ENCODE data around the gene B4GALT3. TPM values are rescaled to one million over a fixed set of nuclear protein-coding genes. Genes with fewer than 3 reads are reported as not detected.
A peak's percentile ranks its signal among the peaks of the same experiment; 100 is the strongest.

Gene B4GALT3
- total and polyA plus RNA-seq, 9 of the 15 experiments (the other 6 are each of a cell fraction or from before 2014, with no cell fraction given): 31.2 to 103 (median 46.1) TPM

- peak within 1 kb of the TSS; percentile 76 to 93 for H3K9ac ChIP-seq (ENCODE audit: insufficient read depth in 1 of 2, low read depth in 2 of 2, low read length in 2 of 2)
- H3K36me3 ChIP-seq (ENCODE audit: control insufficient read depth, insufficient read depth, low read length): peaks cover 32% of the 10 kb centered on the region
- H3K27me3 ChIP-seq (ENCODE audit: control insufficient read depth in 2 of 2, insufficient read depth in 2 of 2, low read length in 2 of 2): no peaks in the 10 kb centered on the region
- no peaks in the 10 kb centered on the region for H3K9me1 ChIP-seq (ENCODE audit: control insufficient read depth, insufficient read depth, low read length)
- H3K27ac ChIP-seq (ENCODE audit: extremely low read depth, low read depth, low read length): peak within 1 kb of the TSS; percentile 79
- FAIRE-seq: peak; percentile 99
- no peaks in the 10 kb centered on the region for H3K9me3 ChIP-seq (replicated peaks; ENCODE audit: control insufficient read depth, insufficient read depth, low read depth, low read length)
- peak within 1 kb of the TSS; percentile 70 for H3K4me3 ChIP-seq
- CTCF ChIA-PET (ENCODE audit: low intra/inter-chr PET ratio): interaction anchor here (0.6 to 1.3 kb wide), 5 partner anchors 17 to 539 kb away, joined by 3 to 8 read pairs (median 3); no protein-coding TSS in a partner anchor
- peak; percentile 95 for ATAC-seq
- no peaks in the 10 kb centered on the region for H4K20me1 ChIP-seq (replicated peaks; ENCODE audit: control insufficient read depth, insufficient read depth, low read length)
- BruUV-seq (replicated peaks): no TSS peak
- peak within 1 kb of the TSS; percentile 99 for H2AFZ ChIP-seq (ENCODE audit: low read depth, low read length)
- intact Hi-C loops (cut with micrococcal nuclease): loop anchor here (1.0 to 5.0 kb wide), 7 partner anchors 15 to 157 kb away; partner anchors contain the start of genes B4GALT3 and CFAP126
- H3K4me2 ChIP-seq (ENCODE audit: insufficient read depth, low read length): peak within 1 kb of the TSS; percentile 97
- POLR2A ChIA-PET: interaction anchor here (0.7 to 2.1 kb wide), 18 partner anchors 10 to 686 kb away, joined by 3 to 9 read pairs (median 4); partner anchors contain the start of genes NDUFS2 and SDHC
- H3K79me2 ChIP-seq (ENCODE audit: control insufficient read depth, insufficient read depth, low read length): peaks cover 19% of the 10 kb centered on the region
- peaks cover 15 to 17% of the 10 kb centered on the region in 2 experiments; a peak in 3 of 5 replicates for H3K4me1 ChIP-seq (replicated peaks in 1 of 2; ENCODE audit: control insufficient read depth in 2 of 2, insufficient read depth in 2 of 2, low read length in 2 of 2)
- in situ Hi-C loops (cut with MboI): loop anchor here (5.0 kb wide), 1 partner anchor 157 kb away; no protein-coding TSS in a partner anchor
- peak; percentile 93 to 98 (median 95) for DNase-seq (ENCODE audit: extremely low read depth in 1 of 4, low spot score in 3 of 4)
- 4% methylated on average over 15 of the region's 16 CpGs for WGBS (ENCODE audit: insufficient coverage, low coverage, missing lambda C conversion rate)
- TF ChIP-seq ZNF217 (CRISPR knock-in tag; IDR thresholded peaks at IDR 0.05) (no peak), CAMTA2 (CRISPR knock-in tag; conservative IDR thresholded peaks at IDR 0.05) (no peak), RHOXF2B (CRISPR knock-in tag; conservative IDR thresholded peaks at IDR 0.05) (no peak), ASH1L (IDR thresholded peaks at IDR 0.05; ENCODE audit: borderline replicate concordance, low read depth, partially characterized antibody) (peak; percentile 89), ZNF232 (CRISPR knock-in tag; IDR thresholded peaks at IDR 0.05) (no peak), HDAC1 (IDR thresholded peaks at IDR 0.05) (peak in 1 of 2 experiments; percentile 98; a peak in 2 of 4 replicates), SIRT6 (IDR thresholded peaks at IDR 0.05; ENCODE audit: low read depth, low read length) (no peak), MAZ (CRISPR knock-in tag; conservative IDR thresholded peaks at IDR 0.05 in 1 of 2, IDR thresholded peaks at IDR 0.05 in 1 of 2) (peak in 1 of 2 experiments; percentile 47; a peak in 3 of 4 replicates), NCOA2 (IDR thresholded peaks at IDR 0.05; ENCODE audit: partially characterized antibody in 2 of 2) (no peak), CREB5 (CRISPR knock-in tag; IDR thresholded peaks at IDR 0.05) (no peak), ZBTB8A (IDR thresholded peaks at IDR 0.05; ENCODE audit: partially characterized antibody) (no peak), MLX (CRISPR knock-in tag; conservative IDR thresholded peaks at IDR 0.05) (no peak), NFATC3 (IDR thresholded peaks at IDR 0.05) (no peak), SNIP1 (IDR thresholded peaks at IDR 0.05; ENCODE audit: low read depth) (no peak), STAT5A (IDR thresholded peaks at IDR 0.05; ENCODE audit: borderline replicate concordance, low read length) (no peak; the same call in 1 of the 2 replicates), E2F1 (CRISPR knock-in tag; IDR thresholded peaks at IDR 0.05) (peak; percentile 35; the same call in 1 of the 2 replicates), MEF2D (tag; conservative IDR thresholded peaks at IDR 0.05; ENCODE audit: low read depth) (no peak)
Measured at GRCh38 chr1:161225534-161226319, 48.4 kb upstream of the B4GALT3 start, which contains the start of gene TOMM40L. Gene TOMM40L, plus strand, starts transcription at chr1:161226060. Its CDS starts 430 bp downstream, at chr1:161226490.

All from K562 (cell line).